IgD-negative memory B cell (primary cell): ENCODE measurements around the gene ARHGAP19. TPM values are rescaled to one million over a fixed set of nuclear protein-coding genes. Genes with fewer than 3 reads are reported as not detected.

Source experiments
- H3K27ac Mint-ChIP-seq, 3 donors: one replicate each; pipeline ENCODE4 v1.8.0; 2020 to 2022; ENCODE audit warnings: mild to moderate bottlenecking in 3 of 3, mixed read lengths in 3 of 3, moderate library complexity in 1 of 3
- H3K27me3 Mint-ChIP-seq: one replicate; pipeline ENCODE4 v1.8.0; 2021; ENCODE audit warnings: mixed read lengths
- H3K36me3 Mint-ChIP-seq: one replicate; pipeline ENCODE4 v1.8.0; 2020; ENCODE audit warnings: mild to moderate bottlenecking, mixed read lengths
- H3K4me1 Mint-ChIP-seq, 3 donors: one replicate each; pipeline ENCODE4 v1.8.0; 2020 to 2022; ENCODE audit warnings: mixed read lengths in 3 of 3, mild to moderate bottlenecking in 1 of 3
- H3K4me3 Mint-ChIP-seq, 4 donors: one replicate each; pipeline ENCODE4 v1.8.0; 2020 to 2022; ENCODE audit warnings: mild to moderate bottlenecking in 4 of 4, mixed read lengths in 4 of 4, moderate library complexity in 3 of 4
- H3K9me3 Mint-ChIP-seq, 3 donors: one replicate each; pipeline ENCODE4 v1.8.0; 2020 to 2021; ENCODE audit warnings: mixed read lengths in 3 of 3, mild to moderate bottlenecking in 1 of 3
- polyA plus RNA-seq: library from polyadenylated mRNA; unstranded; fragments of 300-500 nt; fragmentation: Illumina TruSeq; gene quantifications from one replicate; pipeline ENCODE4 v1.2.3, GENCODE V29; 2021

The ARHGAP19 gene
- polyA plus RNA-seq, 1 donor from 2014 or later: 7.3 TPM

DNA sequence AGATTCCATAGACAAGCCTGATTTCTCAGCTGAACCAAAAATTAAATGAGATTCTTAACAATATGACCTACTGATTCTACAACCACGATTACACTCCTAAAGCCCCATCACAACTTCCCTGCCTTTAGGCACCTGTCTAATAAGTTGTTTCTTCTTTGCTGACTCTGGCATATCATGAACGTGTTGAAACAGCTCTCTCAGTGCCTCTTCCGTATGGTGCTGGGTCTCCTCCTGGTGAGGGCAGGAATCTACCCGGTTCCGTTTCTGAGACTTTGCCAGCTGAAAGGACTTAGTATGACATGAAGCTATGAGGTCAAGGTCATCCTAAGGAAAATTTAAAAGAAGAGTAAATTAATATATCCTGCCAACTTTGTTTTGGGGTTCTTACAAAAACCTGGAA is 48.6 kb downstream of the ARHGAP19 start:
- H3K9me3 Mint-ChIP-seq: no peaks in the 10 kb centered on the region
- no peak overlapping the region for H3K27ac Mint-ChIP-seq
- H3K27me3 Mint-ChIP-seq: no peaks in the 10 kb centered on the region
- H3K36me3 Mint-ChIP-seq: no peaks in the 10 kb centered on the region
- H3K4me1 Mint-ChIP-seq: no peaks in the 10 kb centered on the region
- no peak overlapping the region for H3K4me3 Mint-ChIP-seq

DNA sequence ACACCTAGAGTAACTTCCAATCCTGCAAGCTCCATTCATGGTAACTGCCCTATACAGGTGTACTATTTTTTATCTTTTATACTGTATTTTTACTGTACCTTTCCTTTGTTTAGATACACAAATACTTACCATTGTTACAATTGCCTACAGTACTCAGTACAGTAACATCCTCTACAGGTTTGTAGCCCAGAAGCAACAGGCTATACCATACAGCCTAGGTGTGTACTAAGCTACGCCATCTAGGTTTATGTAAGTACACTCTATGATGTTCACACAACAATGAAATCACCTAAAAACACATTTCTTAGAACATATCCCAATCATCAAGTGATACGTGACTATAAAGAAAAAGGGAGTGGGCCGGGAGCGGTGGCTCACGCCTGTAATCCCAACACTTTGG is 53.6 kb downstream of the ARHGAP19 start:
- Mint-ChIP-seq H3K4me1 (peaks cover 0 to 4% (median 0%) of the 10 kb centered on the region in 3 donors), H3K27ac (peak overlapping the region in 1 of 3 donors; percentile 53), H3K4me3 (no peak overlapping the region), H3K27me3 (no peaks in the 10 kb centered on the region), H3K9me3 (no peaks in the 10 kb centered on the region), H3K36me3 (peaks cover 3% of the 10 kb centered on the region)

DNA sequence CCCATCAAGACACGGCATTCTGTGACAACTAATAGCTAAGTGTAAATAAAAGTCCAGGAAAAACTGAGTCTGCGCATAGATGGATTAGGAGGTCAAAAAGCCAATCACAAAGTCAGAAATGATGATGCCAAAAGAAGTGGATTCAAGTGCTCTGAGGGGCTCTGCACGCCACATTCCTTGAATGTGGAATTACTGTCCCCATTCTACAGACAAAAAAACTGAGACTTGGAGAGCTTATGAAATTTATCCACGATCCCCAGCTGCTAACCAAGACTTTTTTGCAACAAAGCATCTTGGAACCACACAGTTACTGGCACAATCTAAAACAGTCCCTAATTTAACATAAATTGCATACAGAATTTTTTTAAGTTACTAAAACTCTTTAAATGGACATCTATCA is 57.1 kb downstream of the ARHGAP19 start:
- Mint-ChIP-seq H3K4me3 (no peak overlapping the region), H3K27ac (no peak overlapping the region), H3K4me1 (peaks cover 0 to 4% (median 0%) of the 10 kb centered on the region in 3 donors), H3K36me3 (peaks cover 6% of the 10 kb centered on the region), H3K9me3 (no peaks in the 10 kb centered on the region), H3K27me3 (no peaks in the 10 kb centered on the region)

DNA sequence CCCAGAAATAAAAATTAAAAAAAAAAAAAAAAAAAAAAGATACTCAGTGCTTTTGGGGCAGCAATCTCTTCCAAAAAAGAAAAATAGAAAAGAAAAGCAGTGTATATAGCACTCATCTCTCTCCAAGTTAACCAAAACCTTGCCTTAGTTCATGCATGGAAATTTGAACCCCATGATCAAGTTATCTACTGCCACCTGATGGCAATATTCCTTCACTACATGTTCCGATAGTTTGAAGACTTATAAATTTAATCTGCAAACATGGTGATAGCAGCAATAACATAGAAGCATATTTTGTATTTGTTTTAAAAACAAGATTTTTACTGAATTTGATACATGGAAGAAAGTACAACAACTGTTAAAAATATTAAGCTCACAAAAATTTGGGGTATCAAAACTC is 58.0 kb downstream of the ARHGAP19 start:
- peaks cover 0 to 4% (median 0%) of the 10 kb centered on the region in 3 donors for H3K4me1 Mint-ChIP-seq
- peaks cover 6% of the 10 kb centered on the region for H3K36me3 Mint-ChIP-seq
- H3K27me3 Mint-ChIP-seq: no peaks in the 10 kb centered on the region
- H3K9me3 Mint-ChIP-seq: no peaks in the 10 kb centered on the region
- no peak overlapping the region for H3K27ac Mint-ChIP-seq
- no peak overlapping the region for H3K4me3 Mint-ChIP-seq

DNA sequence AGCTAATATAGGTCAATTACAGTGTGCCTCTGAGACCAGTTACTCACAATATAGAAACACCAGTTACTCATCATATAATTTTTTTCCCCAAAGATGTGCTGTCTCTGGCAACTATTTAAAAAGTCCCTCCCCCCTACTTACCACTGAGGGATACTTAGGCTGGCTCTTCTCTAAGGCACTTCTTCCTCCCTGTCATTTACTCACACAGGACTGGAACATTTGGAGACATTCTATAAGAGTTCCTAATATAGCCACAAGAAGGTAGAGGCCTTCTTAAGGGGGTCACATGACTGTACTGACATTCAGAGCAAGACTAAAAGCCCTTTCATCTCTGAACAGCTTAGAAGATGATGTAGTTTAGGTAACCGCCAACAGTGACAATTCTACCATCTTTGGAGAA is 62.3 kb downstream of the ARHGAP19 start:
- Mint-ChIP-seq H3K27me3 (no peaks in the 10 kb centered on the region), H3K27ac (peak overlapping the region in 1 of 3 donors; percentile 35), H3K36me3 (peaks cover 12% of the 10 kb centered on the region), H3K9me3 (no peaks in the 10 kb centered on the region), H3K4me3 (no peak overlapping the region), H3K4me1 (peaks cover 0 to under 1% (median 0%) of the 10 kb centered on the region in 3 donors)

DNA sequence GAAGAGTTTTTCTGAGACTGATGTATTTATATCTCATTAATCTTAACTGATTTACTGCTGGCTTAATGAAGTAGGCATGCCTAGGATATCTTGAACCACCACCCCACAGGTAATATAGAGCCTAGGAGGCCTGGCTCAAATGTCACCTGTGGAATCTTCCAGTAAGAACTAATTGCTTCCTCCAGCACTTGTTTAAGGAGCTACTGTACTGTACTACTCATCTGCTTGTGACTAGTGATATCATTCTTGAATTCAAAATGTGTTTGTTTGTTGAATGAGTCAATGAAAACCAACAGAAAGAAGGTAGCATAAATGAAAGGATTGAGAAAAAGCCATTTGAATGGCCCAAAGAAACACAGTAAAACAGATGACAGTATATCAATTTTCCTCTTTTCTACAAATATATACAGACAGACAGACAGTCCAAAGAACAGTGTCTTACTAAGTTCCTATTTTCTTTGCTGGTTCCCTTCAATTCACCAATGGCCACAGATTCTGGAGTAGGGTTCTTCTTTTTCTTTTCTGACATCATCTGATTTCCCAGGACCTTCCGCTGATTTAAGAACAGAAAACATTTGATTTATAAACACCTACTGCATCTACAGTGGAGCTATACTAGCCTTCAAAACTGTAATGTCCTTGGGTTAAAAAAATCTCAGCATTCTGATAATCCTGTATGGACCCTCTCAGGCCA is 63.0 kb downstream of the ARHGAP19 start:
- peaks cover 12% of the 10 kb centered on the region for H3K36me3 Mint-ChIP-seq
- H3K27me3 Mint-ChIP-seq: no peaks in the 10 kb centered on the region
- H3K27ac Mint-ChIP-seq: peak overlapping the region in 1 of 3 donors; percentile 35
- peaks cover 0 to 1% (median 0%) of the 10 kb centered on the region in 3 donors for H3K4me1 Mint-ChIP-seq
- H3K4me3 Mint-ChIP-seq: no peak overlapping the region
- H3K9me3 Mint-ChIP-seq: no peaks in the 10 kb centered on the region

DNA sequence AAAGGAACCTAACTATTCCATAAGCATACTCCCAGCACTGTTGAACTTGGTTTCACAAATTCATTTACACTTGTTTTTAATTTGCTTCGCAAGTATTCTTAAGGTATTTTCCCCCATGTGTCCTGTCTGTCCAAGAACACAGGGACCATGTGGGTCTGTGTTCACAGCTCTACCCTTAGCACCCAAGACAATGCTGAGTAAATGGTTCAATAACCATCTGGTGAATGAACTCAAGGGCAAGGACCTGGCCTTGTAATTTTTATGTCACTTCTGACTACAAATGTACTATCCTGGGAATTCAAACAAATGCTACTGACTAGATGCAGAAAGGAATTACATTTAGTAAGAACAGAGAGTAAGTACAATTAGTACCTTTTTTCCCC is 63.7 kb downstream of the ARHGAP19 start:
- no peaks in the 10 kb centered on the region for H3K27me3 Mint-ChIP-seq
- peaks cover 13% of the 10 kb centered on the region for H3K36me3 Mint-ChIP-seq
- no peaks in the 10 kb centered on the region for H3K9me3 Mint-ChIP-seq
- H3K4me1 Mint-ChIP-seq: peaks cover 0 to 1% (median 0%) of the 10 kb centered on the region in 3 donors
- no peak overlapping the region for H3K27ac Mint-ChIP-seq
- no peak overlapping the region for H3K4me3 Mint-ChIP-seq

DNA sequence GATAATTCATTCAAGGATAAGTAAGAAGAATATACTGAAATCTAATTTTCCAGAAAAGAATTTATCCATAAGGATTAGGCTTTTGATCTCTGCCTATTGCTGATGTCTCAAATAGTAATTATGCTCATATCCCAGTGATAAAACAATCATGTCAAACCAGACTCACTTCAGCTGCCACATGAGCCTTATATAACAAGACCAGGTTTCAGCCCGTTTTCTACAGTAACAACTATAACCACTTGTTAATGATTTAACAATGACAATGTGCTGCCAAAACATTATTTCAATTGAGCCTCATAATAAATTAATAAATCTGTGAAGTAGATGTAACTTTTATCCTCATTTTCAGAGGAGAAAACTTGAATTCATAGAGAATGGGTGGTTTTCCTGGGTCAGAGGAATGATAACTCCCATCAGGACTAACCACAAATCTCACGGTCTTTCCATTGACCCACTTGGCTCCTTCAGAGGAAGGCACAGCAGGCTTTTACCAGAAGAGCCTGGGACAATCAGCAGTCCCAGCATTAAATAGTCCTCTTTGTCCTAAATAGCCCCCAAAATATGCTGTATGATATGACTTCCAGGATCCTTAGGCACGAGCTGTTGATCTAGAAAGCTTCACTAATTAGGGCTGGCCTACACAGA is 64.2 kb downstream of the ARHGAP19 start:
- peaks cover 0 to 1% (median 0%) of the 10 kb centered on the region in 3 donors for H3K4me1 Mint-ChIP-seq
- no peak overlapping the region for H3K4me3 Mint-ChIP-seq
- no peak overlapping the region for H3K27ac Mint-ChIP-seq
- H3K36me3 Mint-ChIP-seq: peaks cover 13% of the 10 kb centered on the region
- no peaks in the 10 kb centered on the region for H3K27me3 Mint-ChIP-seq
- H3K9me3 Mint-ChIP-seq: no peaks in the 10 kb centered on the region

DNA sequence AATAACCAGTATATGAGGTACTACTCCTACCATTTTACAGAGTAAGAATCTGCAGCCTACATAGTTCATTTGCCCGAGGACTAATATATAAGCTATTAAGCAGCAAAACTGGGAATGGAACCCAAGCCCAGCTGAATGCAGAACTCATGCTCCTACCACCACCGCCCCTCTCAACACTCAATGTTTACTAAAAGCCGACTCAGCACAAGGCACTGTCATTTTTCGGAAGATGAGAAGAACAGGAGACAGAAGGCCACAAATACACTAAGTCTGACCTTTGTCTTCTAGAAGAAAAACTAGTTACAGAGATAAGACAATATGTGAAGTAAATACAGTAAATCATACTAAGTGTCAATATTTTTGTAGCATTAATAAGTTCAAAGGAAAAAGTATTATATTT is 66.0 kb downstream of the ARHGAP19 start:
- no peak overlapping the region for H3K27ac Mint-ChIP-seq
- no peak overlapping the region for H3K4me3 Mint-ChIP-seq
- no peaks in the 10 kb centered on the region for H3K27me3 Mint-ChIP-seq
- H3K4me1 Mint-ChIP-seq: peaks cover 0 to 1% (median 0%) of the 10 kb centered on the region in 3 donors
- H3K36me3 Mint-ChIP-seq: peaks cover 12% of the 10 kb centered on the region
- no peaks in the 10 kb centered on the region for H3K9me3 Mint-ChIP-seq

DNA sequence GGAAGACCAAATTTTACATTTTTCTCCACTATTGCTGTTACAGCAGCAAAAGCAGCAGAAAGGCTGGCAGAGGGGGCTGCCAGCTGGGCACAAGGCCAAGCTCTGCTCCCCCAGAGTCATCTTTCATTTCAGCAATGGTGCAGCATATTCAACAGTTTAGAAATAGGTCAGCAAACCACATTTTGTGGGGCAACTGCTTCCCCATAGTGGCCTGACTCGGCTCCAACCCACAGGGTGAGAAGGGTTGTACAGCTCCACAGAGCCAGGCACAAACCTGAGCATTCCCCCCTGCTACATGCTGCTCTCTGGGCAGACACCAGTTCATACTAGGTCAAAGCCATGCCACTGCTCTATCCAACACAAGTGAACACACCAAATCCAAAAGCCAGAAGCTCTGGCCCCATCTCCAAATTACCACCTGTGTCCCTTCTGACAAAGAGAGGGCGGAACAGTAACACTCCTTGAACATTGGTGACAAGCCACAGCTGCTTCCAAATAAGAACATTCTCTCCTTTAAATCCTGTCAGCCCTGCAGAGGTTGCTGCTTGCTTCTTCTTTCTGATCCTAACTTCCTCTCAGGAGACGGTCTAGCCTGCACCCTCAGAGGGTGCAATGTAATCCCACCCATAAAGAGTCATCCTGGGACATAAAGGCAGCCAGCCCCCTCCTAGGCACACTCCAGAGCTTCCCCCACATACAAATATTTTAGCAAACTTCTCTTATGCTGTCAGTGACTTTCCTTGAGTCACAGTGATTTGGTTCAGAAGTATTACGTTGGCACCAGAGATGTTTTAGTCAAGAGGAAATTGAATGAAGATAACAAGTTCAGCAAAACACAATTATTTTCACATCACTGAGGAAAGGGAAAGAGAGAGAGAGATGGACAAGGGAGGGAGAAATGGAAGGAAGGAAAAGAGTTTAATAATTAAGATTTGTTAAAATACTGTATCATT is 67.7 kb downstream of the ARHGAP19 start:
- Mint-ChIP-seq H3K4me3 (no peak overlapping the region), H3K27me3 (no peaks in the 10 kb centered on the region), H3K27ac (no peak overlapping the region), H3K9me3 (no peaks in the 10 kb centered on the region), H3K4me1 (peaks cover 0 to 1% (median 0%) of the 10 kb centered on the region in 3 donors), H3K36me3 (peaks cover 10% of the 10 kb centered on the region)

DNA sequence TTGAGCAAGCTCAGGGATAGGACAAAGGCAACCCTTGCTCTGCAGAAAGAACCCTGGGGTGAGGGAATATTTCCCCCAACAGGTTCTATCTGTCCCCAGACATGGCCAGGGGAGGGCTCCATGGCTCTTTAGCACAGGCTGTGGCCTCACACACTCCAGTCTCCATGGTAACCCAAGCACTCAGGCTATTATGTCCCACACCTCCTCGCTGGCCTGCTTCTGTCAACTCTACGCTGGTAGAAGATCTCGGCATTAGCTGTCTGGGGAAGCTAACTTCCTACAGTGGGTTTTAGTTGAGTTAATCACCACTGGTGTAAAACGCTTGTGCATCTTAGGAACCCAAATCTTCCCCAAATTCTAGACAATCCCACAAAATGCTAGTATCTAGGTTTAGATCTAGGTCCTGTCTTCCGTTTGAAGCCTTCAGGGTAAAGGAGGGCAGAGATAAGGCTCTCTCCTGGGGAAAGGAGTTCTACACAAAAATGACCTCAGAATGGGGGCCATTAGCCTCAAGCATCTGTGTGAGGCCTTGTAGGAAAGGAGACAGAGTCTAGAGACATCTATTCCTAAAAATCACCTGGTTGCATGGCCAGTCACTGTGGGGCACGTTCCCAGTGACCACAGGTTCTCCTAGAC is 70.0 kb downstream of the ARHGAP19 start:
- H3K4me1 Mint-ChIP-seq: peaks cover 0 to 3% (median 0%) of the 10 kb centered on the region in 3 donors
- H3K9me3 Mint-ChIP-seq: no peaks in the 10 kb centered on the region
- H3K4me3 Mint-ChIP-seq: no peak overlapping the region
- no peaks in the 10 kb centered on the region for H3K27me3 Mint-ChIP-seq
- H3K27ac Mint-ChIP-seq: no peak overlapping the region
- peaks cover 5% of the 10 kb centered on the region for H3K36me3 Mint-ChIP-seq

DNA sequence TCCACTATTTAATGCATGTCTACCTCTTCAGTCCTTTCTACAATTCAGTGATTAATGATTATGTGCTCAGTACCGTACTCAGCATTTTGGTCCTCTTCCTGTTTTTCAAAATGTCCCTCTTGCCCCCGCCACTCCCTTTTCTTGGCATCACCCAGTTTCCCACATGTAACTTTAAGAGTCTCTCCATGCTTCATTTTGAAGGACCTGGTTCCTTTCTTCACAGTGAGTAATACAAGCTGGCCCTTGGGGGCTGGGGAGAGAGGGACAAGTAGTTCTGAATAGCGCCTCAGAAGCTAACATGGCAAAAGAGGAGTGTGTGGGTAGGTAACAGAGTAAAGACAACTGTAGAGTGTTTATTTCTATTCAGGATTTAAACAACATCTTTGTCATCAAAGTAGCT is 72.1 kb downstream of the ARHGAP19 start:
- no peaks in the 10 kb centered on the region for H3K27me3 Mint-ChIP-seq
- H3K9me3 Mint-ChIP-seq: no peaks in the 10 kb centered on the region
- no peak overlapping the region for H3K27ac Mint-ChIP-seq
- H3K4me1 Mint-ChIP-seq: peaks cover 0 to 3% (median 0%) of the 10 kb centered on the region in 3 donors
- H3K36me3 Mint-ChIP-seq: peaks cover 1% of the 10 kb centered on the region
- peak overlapping the region in 1 of 4 donors; percentile 54 for H3K4me3 Mint-ChIP-seq

DNA sequence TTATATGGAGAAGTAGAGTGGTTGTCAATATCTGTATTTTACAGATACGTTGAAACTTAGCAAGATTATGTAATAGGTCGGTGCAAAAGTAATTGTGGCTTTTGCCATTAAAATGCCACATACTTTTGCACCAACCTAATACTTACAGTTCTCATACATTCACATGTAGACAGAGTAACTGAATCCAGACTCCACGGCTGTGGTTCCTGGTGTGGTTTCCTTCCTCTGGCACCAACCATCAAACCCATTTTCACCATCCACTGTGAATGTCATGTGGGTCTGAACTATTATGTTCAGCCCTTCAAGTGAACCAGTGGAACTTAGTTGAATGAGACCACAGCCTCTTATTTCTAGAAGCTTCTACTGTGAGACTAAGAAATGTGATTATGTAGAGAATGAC is 75.1 kb downstream of the ARHGAP19 start:
- Mint-ChIP-seq H3K9me3 (no peaks in the 10 kb centered on the region), H3K27me3 (no peaks in the 10 kb centered on the region), H3K4me1 (peaks cover 0 to 5% (median 0%) of the 10 kb centered on the region in 3 donors), H3K27ac (no peak overlapping the region), H3K36me3 (peaks cover 1% of the 10 kb centered on the region), H3K4me3 (no peak overlapping the region)

DNA sequence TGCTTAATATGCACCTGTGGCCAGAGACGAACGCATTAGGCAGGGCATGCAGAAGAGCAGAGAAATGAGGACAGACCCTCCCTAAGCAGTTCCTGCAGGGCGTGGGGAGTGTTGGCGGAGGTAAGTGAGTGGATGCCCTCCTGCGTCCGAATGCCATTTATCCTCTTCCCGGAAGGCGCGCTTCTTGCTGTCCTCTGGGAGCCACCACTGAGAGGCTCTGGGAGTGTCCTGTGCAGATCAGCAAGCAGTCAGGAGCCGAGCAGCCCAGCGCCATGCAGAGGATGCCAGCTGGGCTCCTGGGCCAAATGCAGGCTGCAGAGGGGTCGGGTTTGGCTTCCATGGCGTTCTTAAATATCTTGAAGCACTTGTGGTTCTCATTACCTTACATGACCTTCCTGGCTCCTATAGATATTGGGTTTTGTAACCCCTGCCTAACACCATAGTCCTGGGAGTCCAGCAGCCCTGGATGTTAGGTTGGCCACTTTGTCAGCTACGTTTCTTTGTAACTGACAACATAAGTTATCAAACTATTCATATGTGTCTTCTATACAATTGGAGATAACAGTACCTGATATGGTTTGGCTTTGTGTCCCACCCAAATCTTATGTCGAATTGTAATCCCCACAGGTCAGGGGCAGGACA is 76.7 kb downstream of the ARHGAP19 start:
- peaks cover 0 to 5% (median 0%) of the 10 kb centered on the region in 3 donors for H3K4me1 Mint-ChIP-seq
- no peak overlapping the region for H3K4me3 Mint-ChIP-seq
- peaks cover 1% of the 10 kb centered on the region for H3K36me3 Mint-ChIP-seq
- H3K9me3 Mint-ChIP-seq: no peaks in the 10 kb centered on the region
- H3K27ac Mint-ChIP-seq: no peak overlapping the region
- H3K27me3 Mint-ChIP-seq: no peaks in the 10 kb centered on the region
